GM10266 (cell line): Measurements from ENCODE around the gene MYPN.

ENCODE experiments used
- DNase-seq: peaks from one replicate; pipeline ENCODE4 v3.0.0; 2012; ENCODE audit errors: extremely low spot score
- CTCF ChIP-seq: IDR thresholded peaks from 2 replicates; pipeline ENCODE4 v1.5.1; 2012; ENCODE audit warnings: mild to moderate bottlenecking, low read depth; ENCODE audit not compliant: control insufficient read depth, insufficient read depth; ENCODE audit errors: missing control alignments

The MYPN gene

GRCh38 chr10:68251151-68251550 lies 141.9 kb downstream of the MYPN start:
- no peak for TF ChIP-seq CTCF
- no peak for DNase-seq

DNA sequence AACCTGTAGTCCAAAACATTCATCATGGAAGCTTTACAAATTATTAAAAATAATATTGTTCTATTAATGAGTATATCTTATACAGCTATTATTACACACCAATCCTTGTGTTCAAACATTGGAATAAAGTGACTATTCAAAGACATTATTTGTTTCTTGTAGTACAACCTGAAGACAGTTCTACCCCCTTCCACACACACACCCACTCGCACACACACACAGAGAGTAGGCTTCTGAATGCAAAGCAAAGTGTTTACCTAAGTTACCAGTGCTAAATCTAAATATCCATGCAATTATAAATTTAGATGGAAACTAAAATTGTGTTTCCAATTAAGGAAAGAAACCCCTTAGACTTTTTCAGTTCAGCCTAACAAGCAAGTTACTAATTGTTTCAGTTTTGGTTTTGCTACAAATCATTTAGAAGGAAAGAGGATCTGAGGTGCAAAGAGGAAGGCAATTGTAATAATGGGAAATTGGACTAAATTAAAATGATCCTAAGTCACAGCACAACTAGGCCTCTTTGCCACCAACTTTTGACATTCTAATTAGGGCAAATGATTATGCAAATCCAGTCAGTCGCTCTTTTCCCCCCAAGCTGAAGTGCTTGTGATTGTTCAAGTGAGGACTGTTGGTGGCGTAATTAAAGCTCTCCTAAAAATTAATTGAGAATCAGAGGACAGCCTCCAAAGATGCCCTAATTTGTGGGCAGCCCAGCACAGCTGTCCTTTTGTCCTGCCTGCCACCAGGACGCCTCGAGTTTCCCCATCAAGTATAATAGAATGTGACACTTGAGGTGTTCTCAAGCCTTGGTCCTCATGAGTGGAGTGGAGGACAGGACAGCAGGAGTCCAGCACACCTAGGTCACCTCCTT lies 142.6 kb downstream of the MYPN start:
- no peak for TF ChIP-seq CTCF

GRCh38 chr10:68253346-68253745 lies 144.1 kb downstream of the MYPN start:
- no peak for TF ChIP-seq CTCF
- no peak for DNase-seq

More for the DNA sequence above, 142.6 kb downstream of the MYPN start:
- no peak for DNase-seq

DNA sequence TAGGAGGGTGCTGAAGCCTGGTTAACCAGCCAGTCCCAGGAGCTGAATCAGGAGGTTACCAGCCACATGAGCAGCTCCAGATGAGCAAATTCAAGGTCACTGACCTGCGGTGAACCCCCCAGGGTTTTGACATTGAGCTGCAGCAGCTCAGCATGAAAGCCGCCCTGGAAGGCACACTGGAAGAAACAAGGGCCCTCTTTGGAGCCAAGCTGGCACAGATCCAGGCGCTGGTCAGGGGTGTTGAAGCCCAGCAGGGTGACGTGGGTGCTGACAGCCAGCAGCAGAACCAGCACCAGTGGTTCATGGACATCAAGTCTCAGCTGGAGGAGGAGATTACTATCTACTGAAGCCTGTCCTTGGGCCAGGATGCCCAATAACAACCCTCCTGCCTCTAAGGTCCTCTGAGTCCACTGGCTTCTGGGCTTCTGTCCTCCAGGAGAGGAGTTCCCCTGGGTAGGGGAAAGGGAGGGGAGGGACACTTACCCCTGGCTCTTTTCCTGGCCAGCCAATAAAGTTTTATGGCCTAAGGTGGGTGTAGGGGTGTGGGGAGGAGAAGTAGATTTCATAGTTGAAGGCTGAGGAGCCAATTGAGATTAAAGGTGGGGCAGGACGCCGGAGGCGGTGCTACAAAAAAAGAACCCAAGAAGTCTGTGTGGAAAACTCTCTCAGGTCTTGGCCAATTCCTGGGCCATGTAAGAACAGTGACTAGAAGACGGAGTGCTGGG lies 152.0 kb downstream of the MYPN start:
- TF ChIP-seq CTCF = no peak
- DNase-seq = no peak
